Measurements from ENCODE around the gene MMD2. TPM values are rescaled to one million over a fixed set of nuclear protein-coding genes. Genes with fewer than 3 reads are reported as not detected.

The MMD2 gene
- total RNA-seq, 2 experiments from 2014 or later: not detected

DNA sequence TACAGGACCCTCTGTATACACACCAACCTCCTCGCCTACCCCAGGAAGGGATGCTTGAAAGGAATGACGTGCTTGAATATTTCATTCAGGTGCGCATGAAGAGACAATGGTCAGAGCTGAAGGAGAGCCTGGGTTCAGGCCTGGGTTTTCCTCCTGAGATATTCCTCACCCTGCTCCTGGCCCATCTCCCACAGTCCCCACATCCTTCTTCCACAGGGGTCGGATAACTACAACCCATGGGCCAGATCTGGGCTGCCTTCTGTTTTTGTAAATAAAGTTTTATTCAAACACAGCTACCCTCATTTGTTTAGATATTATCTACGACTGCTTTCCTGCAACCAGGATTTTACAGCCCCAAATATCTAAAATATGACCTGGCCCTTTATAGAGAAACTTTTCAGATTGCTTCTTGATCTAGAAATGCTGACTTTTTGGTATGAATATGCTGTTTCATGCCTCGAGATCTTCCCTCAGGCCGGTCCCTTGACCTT lies 73.6 kb downstream of the MMD2 start:
- CTCF ChIA-PET: interaction anchor here (0.7 to 0.8 kb wide), 2 partner anchors 35 to 1546 kb away, joined by 3 read pairs; no protein-coding TSS in a partner anchor
- H3K4me3 Mint-ChIP-seq: no peak overlapping the region
- DNase-seq: no peak
- H3K27ac Mint-ChIP-seq: no peak overlapping the region
- no peaks in the 10 kb centered on the region for H3K36me3 Mint-ChIP-seq (ENCODE audit: low read depth)
- peaks cover 29% of the 10 kb centered on the region for H3K27me3 Mint-ChIP-seq (ENCODE audit: low read depth)
- no peaks in the 10 kb centered on the region for H3K9me3 Mint-ChIP-seq
- peaks cover 10% of the 10 kb centered on the region for H3K4me1 Mint-ChIP-seq (ENCODE audit: low read depth)
- intact Hi-C loops (cut with micrococcal nuclease): no loop called here

GRCh38 chr7:4884164-4884563 lies 74.8 kb downstream of the MMD2 start:
- CTCF ChIA-PET: interaction anchor here (0.6 to 2.8 kb wide), 12 partner anchors 8 to 562 kb away, joined by 3 to 23 read pairs (median 4); no protein-coding TSS in a partner anchor
- no peak overlapping the region for H3K27ac Mint-ChIP-seq
- peaks cover 10% of the 10 kb centered on the region for H3K4me1 Mint-ChIP-seq (ENCODE audit: low read depth)
- no peak for DNase-seq
- H3K9me3 Mint-ChIP-seq: no peaks in the 10 kb centered on the region
- no peak overlapping the region for H3K4me3 Mint-ChIP-seq
- intact Hi-C loops (cut with micrococcal nuclease): loop anchor here (5.0 kb wide), 1 partner anchor 202 kb away; the partner anchor contains the start of gene FOXK1
- H3K36me3 Mint-ChIP-seq (ENCODE audit: low read depth): no peaks in the 10 kb centered on the region
- peaks cover 35% of the 10 kb centered on the region for H3K27me3 Mint-ChIP-seq (ENCODE audit: low read depth)

- no peaks in the 10 kb centered on the region for H3K9me3 Mint-ChIP-seq
- H3K27ac Mint-ChIP-seq: no peak within 1 kb of the TSS
- H3K36me3 Mint-ChIP-seq (ENCODE audit: low read depth): no peaks in the 10 kb centered on the region
- CTCF ChIA-PET: interaction anchor here (0.6 to 2.8 kb wide), 16 partner anchors 8 to 561 kb away, joined by 3 to 23 read pairs (median 4); no protein-coding TSS in a partner anchor
- peak within 1 kb of the TSS; percentile 56 for H3K4me3 Mint-ChIP-seq
- peak; percentile 96 for DNase-seq
- intact Hi-C loops (cut with micrococcal nuclease): loop anchor here (1.0 to 5.0 kb wide), 6 partner anchors 53 to 201 kb away; partner anchors contain the start of genes AP5Z1 and FOXK1
- H3K4me1 Mint-ChIP-seq (ENCODE audit: low read depth): peaks cover 10% of the 10 kb centered on the region
- peaks cover 36% of the 10 kb centered on the region for H3K27me3 Mint-ChIP-seq (ENCODE audit: low read depth)
Measured at GRCh38 chr7:4883372-4884144, 75.4 kb downstream of the MMD2 start, which contains the start of gene RADIL. RADIL (minus strand) TSS chr7:4883716; CDS start chr7:4878139, 5,577 bp downstream.

- H3K9me3 Mint-ChIP-seq: no peaks in the 10 kb centered on the region
- no peaks in the 10 kb centered on the region for H3K36me3 Mint-ChIP-seq (ENCODE audit: low read depth)
- DNase-seq: no peak
- no peak overlapping the region for H3K27ac Mint-ChIP-seq
- CTCF ChIA-PET: interaction anchor here (0.6 to 2.8 kb wide), 16 partner anchors 8 to 310 kb away, joined by 3 to 23 read pairs (median 3); no protein-coding TSS in a partner anchor
- peaks cover 36% of the 10 kb centered on the region for H3K27me3 Mint-ChIP-seq (ENCODE audit: low read depth)
- H3K4me1 Mint-ChIP-seq (ENCODE audit: low read depth): peaks cover 10% of the 10 kb centered on the region
- intact Hi-C loops (cut with micrococcal nuclease): loop anchor here (1.0 to 5.0 kb wide), 6 partner anchors 53 to 201 kb away; partner anchors contain the start of genes AP5Z1 and FOXK1
- peak overlapping the region; percentile 56 for H3K4me3 Mint-ChIP-seq
Measured at GRCh38 chr7:4883033-4883371, 76.0 kb downstream of the MMD2 start.

GRCh38 chr7:4882169-4883032 lies 76.6 kb downstream of the MMD2 start:
- Mint-ChIP-seq H3K9me3 (no peaks in the 10 kb centered on the region), H3K4me3 (peak overlapping the region; percentile 56), H3K27ac (no peak overlapping the region), H3K27me3 (ENCODE audit: low read depth) (peaks cover 34% of the 10 kb centered on the region), H3K36me3 (ENCODE audit: low read depth) (no peaks in the 10 kb centered on the region), H3K4me1 (ENCODE audit: low read depth) (peaks cover 10% of the 10 kb centered on the region)
- intact Hi-C loops (cut with micrococcal nuclease): loop anchor here (1.0 to 5.0 kb wide), 6 partner anchors 52 to 200 kb away; partner anchors contain the start of genes AP5Z1 and FOXK1
- CTCF ChIA-PET: interaction anchor here (0.5 to 2.8 kb wide), 10 partner anchors 8 to 310 kb away, joined by 3 to 23 read pairs (median 4); no protein-coding TSS in a partner anchor
- no peak for DNase-seq

DNA sequence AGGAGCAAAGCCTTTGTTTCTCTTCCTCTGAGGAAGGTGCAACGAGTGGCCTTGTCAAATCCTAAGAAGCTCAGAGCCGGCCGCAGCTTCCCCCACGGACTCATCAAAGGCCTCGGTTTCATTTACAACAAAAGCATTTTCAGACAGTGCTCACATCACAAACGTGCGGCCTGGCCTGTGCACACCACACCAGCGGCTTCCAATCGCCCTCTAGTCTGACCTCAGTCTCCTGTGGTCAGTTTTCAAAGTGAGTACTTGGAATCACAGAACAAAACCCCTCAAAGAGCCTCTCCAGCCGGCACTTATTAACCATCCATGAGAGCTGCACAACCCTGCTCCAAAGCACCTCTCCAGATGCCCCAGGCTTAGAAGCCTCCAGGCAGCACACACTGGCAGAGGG lies 78.8 kb downstream of the MMD2 start:
- Mint-ChIP-seq H3K27me3 (ENCODE audit: low read depth) (peaks cover 30% of the 10 kb centered on the region), H3K4me3 (no peak overlapping the region), H3K27ac (no peak overlapping the region), H3K36me3 (ENCODE audit: low read depth) (no peaks in the 10 kb centered on the region), H3K9me3 (no peaks in the 10 kb centered on the region), H3K4me1 (ENCODE audit: low read depth) (peaks cover 10% of the 10 kb centered on the region)
- intact Hi-C loops (cut with micrococcal nuclease): loop anchor here (5.0 kb wide), 1 partner anchor 198 kb away; the partner anchor contains the start of gene FOXK1
- CTCF ChIA-PET: interaction anchor here (1.0 kb wide), 1 partner anchor 81 kb away, joined by 3 read pairs; no protein-coding TSS in a partner anchor
- no peak for DNase-seq

DNA sequence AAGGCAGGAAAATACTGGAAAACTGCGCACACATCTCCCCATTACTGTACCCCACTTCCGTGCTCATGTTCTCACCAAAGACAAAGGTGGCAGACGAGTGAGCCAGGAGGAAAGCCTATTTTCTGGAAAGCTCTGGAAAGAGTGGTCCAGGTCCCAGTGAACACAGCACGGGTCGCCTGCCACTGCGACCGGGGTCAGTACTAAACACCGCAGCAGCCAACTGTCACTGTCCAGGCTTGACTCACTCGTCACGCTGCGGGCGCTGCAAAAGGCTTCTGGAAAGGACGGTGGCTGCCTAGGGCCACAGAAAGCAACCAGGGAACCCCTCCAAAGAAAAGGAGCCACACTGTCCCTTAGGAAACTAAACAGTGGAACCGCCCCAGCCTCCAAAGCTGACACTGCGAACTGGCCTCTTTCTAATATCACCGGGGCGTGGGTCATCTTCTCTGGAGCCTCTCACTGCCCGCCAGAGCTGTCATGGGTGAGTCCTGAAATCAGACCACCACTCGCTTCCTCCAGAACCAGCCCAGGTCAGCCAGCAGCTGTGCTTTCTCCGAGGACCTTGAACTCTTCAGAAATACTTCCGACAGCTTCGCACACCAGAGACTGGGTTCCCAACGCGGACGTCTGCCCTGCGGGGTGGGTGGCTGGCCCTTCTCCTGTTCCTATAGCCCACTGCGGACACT lies 79.4 kb downstream of the MMD2 start:
- Mint-ChIP-seq H3K36me3 (ENCODE audit: low read depth) (no peaks in the 10 kb centered on the region), H3K4me3 (no peak overlapping the region), H3K4me1 (ENCODE audit: low read depth) (peaks cover 10% of the 10 kb centered on the region), H3K27me3 (ENCODE audit: low read depth) (peaks cover 30% of the 10 kb centered on the region), H3K9me3 (no peaks in the 10 kb centered on the region), H3K27ac (no peak overlapping the region)
- CTCF ChIA-PET: interaction anchor here (1.0 kb wide), 1 partner anchor 81 kb away, joined by 3 read pairs; no protein-coding TSS in a partner anchor
- no peak for DNase-seq
- intact Hi-C loops (cut with micrococcal nuclease): loop anchor here (5.0 kb wide), 1 partner anchor 197 kb away; the partner anchor contains the start of gene FOXK1

GRCh38 chr7:4878336-4879335 lies 80.4 kb downstream of the MMD2 start:
- H3K27me3 Mint-ChIP-seq (ENCODE audit: low read depth): peaks cover 26% of the 10 kb centered on the region
- DNase-seq: no peak
- H3K27ac Mint-ChIP-seq: no peak overlapping the region
- H3K4me1 Mint-ChIP-seq (ENCODE audit: low read depth): peaks cover 10% of the 10 kb centered on the region
- no peaks in the 10 kb centered on the region for H3K9me3 Mint-ChIP-seq
- H3K4me3 Mint-ChIP-seq: no peak overlapping the region
- H3K36me3 Mint-ChIP-seq (ENCODE audit: low read depth): no peaks in the 10 kb centered on the region
- CTCF ChIA-PET: interaction anchor here (1.1 kb wide), 1 partner anchor 717 kb away, joined by 5 read pairs; no protein-coding TSS in a partner anchor
- intact Hi-C loops (cut with micrococcal nuclease): no loop called here

GRCh38 chr7:4876586-4876985 lies 82.4 kb downstream of the MMD2 start:
- Mint-ChIP-seq H3K27me3 (ENCODE audit: low read depth) (peaks cover 22% of the 10 kb centered on the region), H3K4me3 (no peak overlapping the region), H3K4me1 (ENCODE audit: low read depth) (no peaks in the 10 kb centered on the region), H3K9me3 (no peaks in the 10 kb centered on the region), H3K36me3 (ENCODE audit: low read depth) (no peaks in the 10 kb centered on the region), H3K27ac (no peak overlapping the region)
- no peak for DNase-seq
- intact Hi-C loops (cut with micrococcal nuclease): no loop called here
- CTCF ChIA-PET: no interaction called here

DNA sequence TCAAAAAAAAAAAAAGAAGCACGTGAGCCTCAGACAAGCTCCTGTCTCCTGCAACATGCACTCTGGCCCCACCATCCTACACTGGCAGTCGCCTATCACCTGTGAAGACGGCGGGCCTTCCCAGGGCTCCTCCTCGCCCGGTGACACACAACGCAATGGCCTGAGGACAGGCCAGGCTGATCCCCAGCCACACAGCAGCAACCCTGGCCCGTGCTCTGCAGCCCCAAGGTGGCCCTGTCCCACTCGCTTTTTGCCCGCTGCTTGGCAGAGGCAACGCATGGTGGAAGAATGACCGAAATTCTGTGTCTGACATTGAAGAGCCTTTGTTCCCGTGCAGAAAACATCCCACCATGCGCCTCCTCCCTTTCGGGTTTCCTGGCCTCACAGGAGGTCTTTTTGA lies 83.6 kb downstream of the MMD2 start:
- Mint-ChIP-seq H3K4me3 (no peak overlapping the region), H3K36me3 (ENCODE audit: low read depth) (no peaks in the 10 kb centered on the region), H3K9me3 (no peaks in the 10 kb centered on the region), H3K4me1 (ENCODE audit: low read depth) (peaks cover 4% of the 10 kb centered on the region), H3K27ac (no peak overlapping the region), H3K27me3 (ENCODE audit: low read depth) (peaks cover 24% of the 10 kb centered on the region)
- DNase-seq: no peak
- intact Hi-C loops (cut with micrococcal nuclease): no loop called here
- CTCF ChIA-PET: interaction anchor here (1.2 kb wide), 1 partner anchor 8 kb away, joined by 4 read pairs; the partner anchor contains the start of gene RADIL
